Endodermal cell (in vitro differentiated cells): ENCODE data around the gene OSTM1. TPM values are rescaled to one million over a fixed set of nuclear protein-coding genes. Genes with fewer than 3 reads are reported as not detected.
"Not testable (repeated sequence)": the region's sequence is repeated elsewhere in the genome, so short reads cannot be mapped to it uniquely, and the experiment has no call there.

Experiments used
- DNase-seq: peaks from one replicate; pipeline ENCODE4 v3.0.0-alpha.2; 2017
- H3K27ac ChIP-seq: 2 replicates; pipeline ENCODE4 v1.5.1; 2013; ENCODE audit warnings: mild to moderate bottlenecking, low read depth, low read length, moderate library complexity
- H3K27me3 ChIP-seq: 2 replicates; pipeline ENCODE4 v1.6.1; 2013; ENCODE audit warnings: mild to moderate bottlenecking, low read length, moderate library complexity; ENCODE audit not compliant: insufficient read depth, control insufficient read depth, poor library complexity, severe bottlenecking
- H3K36me3 ChIP-seq: 2 replicates; pipeline ENCODE4 v1.7.0; 2013; ENCODE audit warnings: mild to moderate bottlenecking, low read length, moderate library complexity; ENCODE audit not compliant: control insufficient read depth, insufficient read depth
- H3K4me1 ChIP-seq: one replicate; pipeline ENCODE4 v1.7.0; 2013; ENCODE audit warnings: low read length; ENCODE audit not compliant: control insufficient read depth, insufficient read depth
- H3K4me3 ChIP-seq: 2 replicates; pipeline ENCODE4 v1.5.1; 2013; ENCODE audit warnings: mild to moderate bottlenecking, low read length, moderate library complexity
- H3K9ac ChIP-seq: 2 replicates; pipeline ENCODE4 v1.6.1; 2013; ENCODE audit warnings: mild to moderate bottlenecking, low read length, moderate library complexity; ENCODE audit not compliant: poor library complexity, severe bottlenecking; ENCODE audit errors: extremely low read depth
- H3K9me3 ChIP-seq: 2 replicates; pipeline ENCODE4 v1.6.1; 2013; ENCODE audit warnings: mild to moderate bottlenecking, low read length, moderate library complexity; ENCODE audit not compliant: control insufficient read depth
- H3K27ac Mint-ChIP-seq: 2 replicates; pipeline ENCODE4 v1.8.0; 2020; ENCODE audit warnings: mixed read lengths
- H3K27me3 Mint-ChIP-seq: 2 replicates; pipeline ENCODE4 v1.8.0; 2021; ENCODE audit warnings: mild to moderate bottlenecking, mixed read lengths; ENCODE audit not compliant: insufficient read depth
- H3K36me3 Mint-ChIP-seq: 2 replicates; pipeline ENCODE4 v1.8.0; 2020; ENCODE audit warnings: low read depth, mixed read lengths
- H3K4me1 Mint-ChIP-seq: 2 replicates; pipeline ENCODE4 v1.8.0; 2020; ENCODE audit warnings: mixed read lengths
- H3K4me3 Mint-ChIP-seq: 2 replicates; pipeline ENCODE4 v1.8.0; 2020; ENCODE audit warnings: mild to moderate bottlenecking, moderate library complexity, mixed read lengths
- H3K9me3 Mint-ChIP-seq: 2 replicates; pipeline ENCODE4 v1.8.0; 2020; ENCODE audit warnings: mild to moderate bottlenecking, mixed read lengths
- WGBS, 2 experiments: methylation state at CpG; one replicate each; pipeline versions ENCODE4 v1.1.5 to v1.1.7; 2013; ENCODE audit warnings: missing lambda C conversion rate in 2 of 2, mixed read lengths in 1 of 2; ENCODE audit not compliant: insufficient coverage in 1 of 2, insufficient read length in 1 of 2; 5-methylcytosine and 5-hydroxymethylcytosine counted together
- total RNA-seq, 2 donors: library from RNA; stranded (reverse); fragmentation: NEBNext Ultra II Directional in 1 of 2; extraction: Animal tissue kit (Norgen Biotek cat#: 25700) in 1 of 2; gene quantifications; 2 replicates in 1 of 2; 3 replicates in 1 of 2; pipeline ENCODE4 v1.2.1, GENCODE V29; 2021
- TF ChIP-seq, protein P1 (sequence below): fragments of 200-600 bp; sonication (generic); conservative IDR thresholded peaks from 2 replicates; pipeline ENCODE4 v1.5.0; 2021; ENCODE audit warnings: antibody characterized with exemption, mild to moderate bottlenecking

The OSTM1 gene
- total RNA-seq, 2 donors from 2014 or later, result 16.9 to 25.3 TPM

- Mint-ChIP-seq H3K27ac (no peak overlapping the region), H3K9me3 (no peaks in the 10 kb centered on the region), H3K4me1 (peaks cover 13% of the 10 kb centered on the region), H3K36me3 (peaks cover 4% of the 10 kb centered on the region), H3K4me3 (no peak overlapping the region), H3K27me3 (no peaks in the 10 kb centered on the region)
- H3K36me3 ChIP-seq, result no peaks in the 10 kb centered on the region
- no peak overlapping the region for H3K27ac ChIP-seq
- no peaks in the 10 kb centered on the region for H3K9me3 ChIP-seq
- no peaks in the 10 kb centered on the region for H3K27me3 ChIP-seq
- no peak overlapping the region for H3K4me3 ChIP-seq
- no peaks in the 10 kb centered on the region for H3K4me1 ChIP-seq
- 95 to 100% methylated on average over 2 to 3 of the region's 3 CpGs for WGBS, 2 experiments
- no peak overlapping the region for H3K9ac ChIP-seq
- TF ChIP-seq, protein P1, sequence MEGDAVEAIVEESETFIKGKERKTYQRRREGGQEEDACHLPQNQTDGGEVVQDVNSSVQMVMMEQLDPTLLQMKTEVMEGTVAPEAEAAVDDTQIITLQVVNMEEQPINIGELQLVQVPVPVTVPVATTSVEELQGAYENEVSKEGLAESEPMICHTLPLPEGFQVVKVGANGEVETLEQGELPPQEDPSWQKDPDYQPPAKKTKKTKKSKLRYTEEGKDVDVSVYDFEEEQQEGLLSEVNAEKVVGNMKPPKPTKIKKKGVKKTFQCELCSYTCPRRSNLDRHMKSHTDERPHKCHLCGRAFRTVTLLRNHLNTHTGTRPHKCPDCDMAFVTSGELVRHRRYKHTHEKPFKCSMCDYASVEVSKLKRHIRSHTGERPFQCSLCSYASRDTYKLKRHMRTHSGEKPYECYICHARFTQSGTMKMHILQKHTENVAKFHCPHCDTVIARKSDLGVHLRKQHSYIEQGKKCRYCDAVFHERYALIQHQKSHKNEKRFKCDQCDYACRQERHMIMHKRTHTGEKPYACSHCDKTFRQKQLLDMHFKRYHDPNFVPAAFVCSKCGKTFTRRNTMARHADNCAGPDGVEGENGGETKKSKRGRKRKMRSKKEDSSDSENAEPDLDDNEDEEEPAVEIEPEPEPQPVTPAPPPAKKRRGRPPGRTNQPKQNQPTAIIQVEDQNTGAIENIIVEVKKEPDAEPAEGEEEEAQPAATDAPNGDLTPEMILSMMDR, result no peak
- DNase-seq, result no peak
Measured at GRCh38 chr6:108027056-108027455, 47.5 kb downstream of the OSTM1 start.

- H3K4me1 Mint-ChIP-seq, result peaks cover 6% of the 10 kb centered on the region
- H3K9me3 Mint-ChIP-seq, result no peaks in the 10 kb centered on the region
- H3K27me3 ChIP-seq, result no peaks in the 10 kb centered on the region
- H3K36me3 ChIP-seq, result no peaks in the 10 kb centered on the region
- H3K36me3 Mint-ChIP-seq, result no peaks in the 10 kb centered on the region
- no peak overlapping the region for H3K4me3 ChIP-seq
- no peaks in the 10 kb centered on the region for H3K4me1 ChIP-seq
- no peak overlapping the region for H3K27ac ChIP-seq
- H3K27me3 Mint-ChIP-seq, result no peaks in the 10 kb centered on the region
- TF ChIP-seq, protein P1, result no peak
- no peaks in the 10 kb centered on the region for H3K9me3 ChIP-seq
- no peak overlapping the region for H3K4me3 Mint-ChIP-seq
- WGBS, 2 experiments, result 89 to 92% methylated on average over 4 to 6 of the region's 6 CpGs
- no peak for DNase-seq
- H3K27ac Mint-ChIP-seq, result no peak overlapping the region
- H3K9ac ChIP-seq, result no peak overlapping the region
Measured at GRCh38 chr6:108024427-108025073, 50.0 kb downstream of the OSTM1 start.

DNA sequence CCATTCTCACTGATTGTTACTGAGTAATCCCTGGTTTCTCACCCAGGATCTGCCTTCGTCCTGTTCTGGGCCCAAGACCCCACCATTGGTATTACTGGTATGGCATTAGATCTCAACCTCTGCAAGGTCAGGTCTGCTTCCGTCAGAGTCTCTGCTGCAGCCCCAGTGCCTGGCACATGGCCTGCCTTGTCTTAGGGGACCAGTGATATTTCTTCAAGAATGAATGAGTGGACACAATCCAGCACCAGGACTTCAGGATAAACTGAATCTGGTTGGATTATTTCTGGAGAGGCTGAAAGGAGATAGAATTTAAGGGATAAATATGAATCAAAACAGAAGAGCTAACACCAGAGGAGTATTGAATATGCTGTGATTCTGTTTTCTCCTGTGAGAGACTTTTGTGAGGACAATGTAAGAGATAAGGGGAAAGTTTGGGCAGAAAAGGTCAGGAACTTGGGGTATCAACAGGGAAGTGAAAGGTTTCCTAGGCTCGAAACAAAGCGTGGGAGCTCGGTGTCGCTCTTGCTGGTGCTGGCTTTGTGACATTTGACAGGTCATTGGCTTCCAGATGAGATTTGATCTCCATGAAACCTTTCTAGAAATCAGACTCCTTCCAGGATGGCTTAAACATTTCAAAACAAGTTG is 53.9 kb downstream of the OSTM1 start:
- Mint-ChIP-seq H3K36me3 (peaks cover 4% of the 10 kb centered on the region), H3K9me3 (peaks cover 16% of the 10 kb centered on the region), H3K27me3 (no peaks in the 10 kb centered on the region), H3K27ac (no peak overlapping the region), H3K4me1 (no peaks in the 10 kb centered on the region), H3K4me3 (no peak overlapping the region)
- no peak overlapping the region for H3K27ac ChIP-seq
- H3K36me3 ChIP-seq, result no peaks in the 10 kb centered on the region
- peaks cover 15% of the 10 kb centered on the region for H3K9me3 ChIP-seq
- no peaks in the 10 kb centered on the region for H3K27me3 ChIP-seq
- H3K4me1 ChIP-seq, result no peaks in the 10 kb centered on the region
- H3K4me3 ChIP-seq, result no peak overlapping the region
- no peak overlapping the region for H3K9ac ChIP-seq
- TF ChIP-seq, protein P1, result no peak
- 92 to 95% methylated on average over 5 to 6 of the region's 6 CpGs for WGBS, 2 experiments
- DNase-seq, result no peak

GRCh38 chr6:108016283-108016682 is 58.3 kb downstream of the OSTM1 start:
- peaks cover 15% of the 10 kb centered on the region for H3K9me3 ChIP-seq
- 90 to 93% methylated on average over 5 to 6 of the region's 6 CpGs for WGBS, 2 experiments
- H3K4me3 Mint-ChIP-seq, result not testable (repeated sequence)

More at GRCh38 chr6:108016283-108016682, 58.3 kb downstream of the OSTM1 start:
- H3K27me3 Mint-ChIP-seq, H3K4me1 ChIP-seq, H3K9ac ChIP-seq, H3K27ac Mint-ChIP-seq, DNase-seq, H3K36me3 Mint-ChIP-seq, H3K27me3 ChIP-seq, H3K27ac ChIP-seq, H3K4me1 Mint-ChIP-seq, H3K36me3 ChIP-seq, H3K4me3 ChIP-seq: not testable (repeated sequence)
- H3K9me3 Mint-ChIP-seq, result peaks cover 38% of the 10 kb centered on the region
